GM19239 (cell line): ENCODE measurements around the gene KRTAP4-8.
"Not testable (repeated sequence)": the region's sequence is repeated elsewhere in the genome, so short reads cannot be mapped to it uniquely, and the experiment has no call there.

Experiments
- DNase-seq: peaks from one replicate; pipeline ENCODE4 v3.0.0; 2011; ENCODE audit warnings: low spot score; ENCODE audit not compliant: insufficient read length
- FAIRE-seq: peaks from 2 replicates; lab custom pipeline; 2011; peaks lifted over from hg19 to GRCh38; lab: Jason Lieb, UNC

The KRTAP4-8 gene

DNA sequence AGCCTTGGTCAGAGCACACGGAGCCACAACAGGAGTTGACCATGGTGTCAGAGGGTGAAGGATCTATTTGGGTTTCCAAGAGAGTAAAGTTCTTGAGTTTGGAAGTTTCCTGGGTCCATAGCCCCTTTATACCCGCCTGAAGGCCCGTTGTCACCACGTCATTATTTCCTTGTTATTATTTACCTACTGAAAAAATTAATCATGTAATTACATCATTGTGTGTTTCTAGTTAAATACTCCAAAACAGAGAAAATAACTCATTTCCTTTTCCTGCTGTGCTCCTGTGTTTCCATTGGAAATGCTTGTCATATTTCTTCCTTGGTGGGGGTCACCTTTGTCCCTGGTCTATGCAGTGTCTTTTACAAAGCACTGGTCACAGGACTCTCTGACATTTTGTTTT is at the start of gene KRTAP4-8:
TSS of gene KRTAP4-8 (minus strand) at position 101 of the 400 bp plus-strand sequence. CDS start at position 43, 58 bp downstream.
- no peak for FAIRE-seq
- DNase-seq = no peak

GRCh38 chr17:41145261-41145660 is 47.3 kb upstream of the KRTAP4-8 start:
- no peak for DNase-seq
- no peak for FAIRE-seq

DNA sequence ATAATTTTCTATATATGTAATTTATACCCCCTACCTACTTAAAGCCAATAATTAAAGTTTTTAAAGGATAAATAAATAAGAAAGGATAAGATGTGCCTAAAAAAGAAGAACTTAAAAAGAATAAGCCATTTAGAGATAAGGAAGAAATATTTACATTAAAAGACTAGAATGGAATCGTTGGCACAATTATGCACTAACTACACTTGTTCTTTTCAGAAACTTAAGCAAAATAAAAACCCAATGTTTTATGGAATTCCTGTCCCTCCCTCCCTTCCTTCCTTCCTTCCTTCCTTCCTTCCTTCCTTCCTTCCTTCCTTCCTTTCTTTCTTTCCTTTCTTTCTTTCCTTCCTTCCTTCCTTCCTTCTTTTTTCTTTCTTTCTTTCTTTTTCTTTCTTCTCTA is 46.9 kb upstream of the KRTAP4-8 start:
- DNase-seq = no peak
- no peak for FAIRE-seq

- DNase-seq (no peak), FAIRE-seq (no peak)
These were observed 43.4 kb upstream of the KRTAP4-8 start for GRCh38 chr17:41141361-41141760.

DNA sequence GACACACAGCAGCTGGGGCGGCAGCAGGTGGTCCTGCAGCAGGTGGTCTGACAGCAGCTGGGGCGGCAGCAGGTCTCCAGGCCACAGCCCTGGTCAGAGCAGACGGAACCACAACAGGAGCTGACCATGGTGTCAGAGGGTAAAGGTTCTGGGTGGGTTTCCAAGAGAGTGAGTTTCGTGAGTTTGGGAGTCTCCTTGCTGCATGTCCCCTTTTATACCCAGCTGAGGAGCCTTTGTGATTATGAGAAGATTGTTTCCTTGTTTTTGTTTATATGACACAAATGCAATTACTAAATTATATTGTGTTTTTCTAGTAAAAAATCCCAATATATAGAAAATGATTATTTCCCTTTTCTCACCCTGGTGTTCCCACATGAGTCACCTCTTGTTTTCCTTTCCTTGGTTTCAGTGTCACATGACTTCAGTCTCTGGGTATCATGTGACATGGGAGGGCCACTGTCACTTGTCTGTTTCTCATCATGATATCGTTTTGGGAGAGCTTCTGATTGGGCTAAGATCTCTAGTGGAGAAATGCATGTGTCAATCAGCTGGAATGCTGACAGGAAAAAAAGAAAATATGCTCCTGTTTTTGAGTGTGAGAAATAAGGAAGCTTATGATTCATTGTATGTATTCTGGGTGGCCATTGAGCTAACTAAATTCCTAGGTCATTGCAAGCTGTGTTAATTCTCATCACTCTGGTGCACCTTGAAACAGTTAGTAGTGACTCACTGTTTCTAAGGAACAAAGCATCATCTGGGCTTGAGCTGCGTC is 42.6 kb upstream of the KRTAP4-8 start, which contains the start of gene KRTAP4-6:
TSS of gene KRTAP4-6 (minus strand) at position 185 of the 772 bp plus-strand sequence. CDS start at position 128, 57 bp downstream.
- DNase-seq = no peak
- no peak for FAIRE-seq

DNA sequence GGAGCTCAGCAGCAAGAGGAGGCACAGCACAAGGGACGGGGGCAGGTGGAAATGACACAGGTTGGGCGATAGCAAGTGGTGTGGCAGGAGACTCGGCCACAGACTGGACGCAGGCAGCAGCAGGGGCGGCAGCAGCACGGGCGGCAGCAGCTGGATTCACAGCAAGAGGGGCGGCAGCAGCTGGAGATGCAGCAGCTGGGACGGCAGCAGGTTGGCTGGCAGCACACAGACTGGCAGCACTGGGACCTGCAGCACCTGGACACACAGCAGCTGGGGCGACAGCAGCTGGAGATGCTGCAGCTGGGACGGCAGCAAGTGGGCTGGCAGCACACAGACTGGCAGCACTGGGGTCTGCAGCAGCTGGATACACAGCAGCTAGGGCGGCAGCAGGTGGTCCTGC is 41.9 kb upstream of the KRTAP4-8 start:
- not testable (repeated sequence) for FAIRE-seq, DNase-seq

DNA sequence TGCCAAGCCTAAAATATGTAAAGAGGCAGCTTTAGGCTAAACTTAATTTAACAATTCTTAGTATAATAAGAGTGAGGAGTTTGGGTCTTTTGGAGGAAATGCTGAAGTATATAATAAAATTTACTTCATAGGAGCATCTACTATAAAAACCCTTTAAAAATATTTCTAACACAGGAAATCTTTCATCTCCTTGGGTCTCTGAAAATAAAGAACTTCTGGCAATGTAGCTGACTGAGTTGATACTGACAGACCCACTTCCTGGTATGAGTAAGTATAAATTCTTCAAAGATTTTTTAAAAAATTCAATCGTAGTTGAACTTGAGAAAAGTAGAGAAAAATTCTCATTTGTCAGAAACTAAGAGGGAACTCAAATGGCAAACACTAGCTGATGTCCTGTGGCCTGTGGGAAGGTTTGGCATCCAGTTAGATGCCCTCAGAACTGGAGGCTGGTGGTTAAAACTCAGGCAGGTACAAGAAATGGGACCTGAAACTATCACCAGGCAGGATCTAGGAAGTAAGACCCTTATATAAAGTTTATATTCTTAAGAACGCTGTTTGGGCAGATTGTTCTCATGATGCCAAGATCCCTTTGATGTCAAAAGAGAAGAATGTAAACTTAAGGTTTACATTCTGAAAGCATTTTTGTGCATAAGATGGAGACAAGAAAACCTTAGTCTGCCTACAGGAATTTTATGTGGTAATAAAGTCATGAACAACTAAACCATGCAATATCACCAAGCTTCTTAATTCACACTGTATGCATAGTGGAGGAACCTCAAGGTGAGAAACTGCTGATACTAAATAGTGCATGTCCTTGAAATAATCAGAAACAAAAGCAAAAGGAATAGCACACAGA is 36.2 kb upstream of the KRTAP4-8 start:
- no peak for DNase-seq
- no peak for FAIRE-seq

- no peak for FAIRE-seq
- DNase-seq = no peak
These were observed 34.0 kb upstream of the KRTAP4-8 start for GRCh38 chr17:41131979-41132378.

- DNase-seq (no peak), FAIRE-seq (no peak)
These were observed 29.4 kb upstream of the KRTAP4-8 start for GRCh38 chr17:41127371-41127770.

DNA sequence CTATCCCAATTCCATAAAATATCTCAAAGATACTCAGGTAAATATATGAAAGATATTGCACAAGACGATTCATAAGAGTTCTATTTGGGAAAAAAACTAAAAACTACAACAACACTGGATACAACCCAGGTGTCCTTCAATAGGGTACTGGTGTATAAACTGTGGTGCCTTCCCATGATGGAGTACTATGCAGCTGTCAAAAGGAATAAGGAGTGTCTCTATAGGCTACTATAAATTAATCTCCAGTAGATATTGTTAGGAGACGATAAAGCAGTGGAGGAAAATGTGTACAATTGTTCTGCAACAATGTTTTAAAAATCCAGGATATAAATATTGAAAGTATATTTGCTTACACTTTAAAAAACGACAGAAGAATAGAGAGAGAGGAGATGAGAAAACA is 28.5 kb upstream of the KRTAP4-8 start:
- DNase-seq (no peak), FAIRE-seq (no peak)

DNA sequence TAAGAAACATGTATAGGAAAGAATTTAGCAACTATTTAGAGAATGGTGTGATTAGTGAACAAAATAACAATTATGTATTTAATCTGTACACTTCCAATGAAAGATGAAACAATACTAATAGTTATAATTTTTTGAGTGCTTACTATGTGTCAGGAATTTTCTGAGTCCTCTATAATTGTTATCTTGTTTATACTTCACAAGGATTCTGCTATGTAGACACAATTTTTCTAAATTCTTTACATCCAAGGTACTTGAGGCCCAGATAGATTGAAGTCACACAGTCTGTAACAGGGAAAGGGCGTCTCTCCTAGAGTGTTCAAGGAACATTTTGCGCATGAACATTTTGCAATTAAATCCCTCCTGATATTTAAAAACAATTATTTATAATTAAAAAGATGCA is 27.1 kb upstream of the KRTAP4-8 start:
- no peak for FAIRE-seq

GRCh38 chr17:41123991-41124371 is 26.0 kb upstream of the KRTAP4-8 start, which contains the start of gene KRTAP4-12:
Gene KRTAP4-12 (minus strand): TSS chr17:41124182. CDS start chr17:41124122, 60 bp downstream.
- not testable (repeated sequence) for DNase-seq, FAIRE-seq

More for the DNA sequence above, 27.1 kb upstream of the KRTAP4-8 start:
- no peak for DNase-seq

DNA sequence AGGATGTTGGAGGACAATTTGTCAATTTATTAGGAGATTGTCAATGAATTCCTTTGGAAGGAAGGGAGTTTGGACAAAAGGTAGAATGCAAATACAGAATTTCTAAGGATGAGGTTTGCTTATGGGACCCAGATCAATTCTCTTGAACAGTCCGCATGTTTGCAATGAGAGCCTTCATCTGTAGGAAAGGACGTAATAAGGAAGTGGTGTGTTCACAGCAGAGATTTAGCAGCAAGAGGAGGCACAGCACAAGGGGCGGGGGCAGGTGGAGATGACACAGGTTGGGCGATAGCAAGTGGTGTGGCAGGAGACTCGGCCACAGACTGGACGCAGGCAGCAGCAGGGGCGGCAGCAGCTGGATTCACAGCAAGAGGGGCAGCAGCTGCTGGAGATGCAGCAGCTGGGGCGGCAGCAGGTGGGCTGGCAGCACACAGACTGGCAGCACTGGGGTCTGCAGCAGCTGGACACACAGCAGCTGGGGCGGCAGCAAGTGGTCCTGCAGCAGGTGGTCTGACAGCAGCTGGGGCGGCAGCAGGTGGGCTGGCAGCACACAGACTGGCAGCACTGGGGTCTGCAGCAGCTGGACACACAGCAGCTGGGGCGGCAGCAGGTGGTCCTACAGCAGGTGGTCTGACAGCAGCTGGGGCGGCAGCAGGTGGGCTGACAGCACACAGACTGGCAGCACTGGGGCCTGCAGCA is 25.5 kb upstream of the KRTAP4-8 start:
- FAIRE-seq, DNase-seq: not testable (repeated sequence)

DNA sequence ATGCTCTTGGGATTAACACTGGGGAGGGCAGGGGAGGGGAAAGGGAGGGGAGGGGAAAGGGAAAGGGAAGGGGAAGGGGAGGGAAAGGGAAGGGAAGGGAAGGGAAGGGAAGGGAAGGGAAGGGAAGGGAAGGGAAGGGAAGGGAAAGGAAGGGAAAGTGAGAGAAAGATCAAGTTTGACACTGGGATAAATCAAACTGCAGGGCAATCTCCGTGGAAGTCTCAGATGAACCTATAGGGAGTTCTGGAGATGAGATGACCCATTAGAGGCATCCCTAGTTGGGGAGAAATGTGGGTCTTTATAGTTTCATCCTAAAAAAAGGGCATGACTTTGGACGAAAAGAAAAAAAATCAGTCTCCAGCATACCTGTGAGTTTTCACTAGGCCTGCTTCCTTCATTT is 23.8 kb upstream of the KRTAP4-8 start:
- FAIRE-seq (no peak), DNase-seq (no peak)

GRCh38 chr17:41119696-41120690 is 22.1 kb upstream of the KRTAP4-8 start:
- not testable (repeated sequence) for DNase-seq, FAIRE-seq

DNA sequence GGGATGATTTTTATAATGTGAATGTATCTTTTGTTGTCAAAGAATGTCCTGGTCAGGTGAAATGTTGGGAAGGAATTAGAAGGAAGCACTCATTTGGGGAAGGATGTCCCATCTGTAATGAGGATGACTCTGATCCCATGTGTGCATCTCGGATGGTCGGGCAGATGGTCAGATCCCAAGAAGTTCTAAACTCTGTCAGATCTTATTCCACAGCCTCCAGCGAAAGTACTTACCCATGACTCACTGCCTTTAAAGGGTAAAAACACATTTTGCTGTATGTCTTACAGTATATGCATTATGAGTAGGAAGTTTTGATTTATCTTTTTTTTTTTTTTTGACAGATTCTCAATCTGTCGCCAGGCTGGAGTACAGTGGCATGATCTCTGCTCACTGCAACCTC is 20.8 kb upstream of the KRTAP4-8 start:
- DNase-seq (no peak), FAIRE-seq (no peak)

- FAIRE-seq, DNase-seq: not testable (repeated sequence)
These were observed 20.0 kb upstream of the KRTAP4-8 start, which contains the start of gene KRTAP4-11 for GRCh38 chr17:41117846-41118386. Gene KRTAP4-11 (minus strand): TSS chr17:41118373. CDS start chr17:41118315, 58 bp downstream.

DNA sequence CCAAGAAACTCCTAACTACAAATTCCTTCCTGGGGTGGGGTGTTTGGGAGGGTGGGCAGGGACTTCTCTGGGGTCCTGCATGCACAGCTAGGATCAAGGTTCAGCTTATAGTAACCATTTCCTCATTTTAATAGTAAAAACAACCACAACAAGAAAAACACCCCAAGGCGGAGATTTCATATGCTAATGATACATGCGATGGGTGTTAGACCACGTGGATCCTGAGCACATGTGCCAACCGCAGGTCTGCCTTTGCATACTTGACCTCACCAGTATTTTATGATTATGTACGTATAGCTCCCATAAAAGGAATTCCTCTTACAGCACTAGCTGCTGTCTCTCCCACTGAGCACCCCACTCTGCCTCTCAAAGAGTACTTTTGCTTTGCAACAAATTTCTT is 18.4 kb upstream of the KRTAP4-8 start:
- FAIRE-seq (no peak), DNase-seq (no peak)
